Liver (tissue), 9 donors: ENCODE results near the gene RIGI. TPM values are rescaled to one million over a fixed set of nuclear protein-coding genes. Genes with fewer than 3 reads are reported as not detected.

Experiments
- DNase-seq: peaks from one replicate; pipeline ENCODE4 v3.0.0-alpha.2; 2017; ENCODE audit warnings: low spot score
- H3K27ac ChIP-seq, 2 donors: one replicate each; pipeline ENCODE4 v1.7.0; 2013; ENCODE audit warnings: inconsistent platforms in 2 of 2, low read length in 2 of 2, control low read depth in 1 of 2, low read depth in 1 of 2, mild to moderate bottlenecking in 1 of 2
- H3K27me3 ChIP-seq, 4 donors: one replicate each; pipeline versions ENCODE4 v1.6.1 to v1.7.0; 2013; ENCODE audit warnings: low read length in 3 of 4, inconsistent platforms in 1 of 4, mild to moderate bottlenecking in 1 of 4, moderate library complexity in 1 of 4; ENCODE audit not compliant: control insufficient read depth in 4 of 4, insufficient read depth in 4 of 4
- H3K36me3 ChIP-seq, 4 donors: one replicate each; pipeline versions ENCODE4 v1.6.1 to v1.7.0; 2013; ENCODE audit warnings: low read length in 3 of 4, mild to moderate bottlenecking in 3 of 4, low read depth in 1 of 4, moderate library complexity in 1 of 4; ENCODE audit not compliant: control insufficient read depth in 4 of 4, insufficient read depth in 3 of 4
- H3K4me1 ChIP-seq, 4 donors: one replicate each; pipeline versions ENCODE4 v1.6.1 to v1.7.0; 2013; ENCODE audit warnings: low read length in 3 of 4, mild to moderate bottlenecking in 3 of 4, moderate library complexity in 1 of 4; ENCODE audit not compliant: control insufficient read depth in 4 of 4, insufficient read depth in 4 of 4
- H3K4me3 ChIP-seq, 3 donors: one replicate each; pipeline versions ENCODE4 v1.6.1 to v1.7.0; 2013; ENCODE audit warnings: low read length in 3 of 3, control low read depth in 1 of 3, low read depth in 1 of 3, mild to moderate bottlenecking in 1 of 3
- H3K9ac ChIP-seq, 2 donors: one replicate each; pipeline ENCODE4 v1.7.0; 2013; ENCODE audit warnings: low read length in 2 of 2, mild to moderate bottlenecking in 2 of 2, moderate library complexity in 2 of 2, control low read depth in 1 of 2, low read depth in 1 of 2
- H3K9me3 ChIP-seq, 4 donors: one replicate each; pipeline versions ENCODE4 v1.6.1 to v1.7.0; 2013; ENCODE audit warnings: low read length in 3 of 4; ENCODE audit not compliant: control insufficient read depth in 4 of 4
- ATF3 ChIP-seq: IDR thresholded peaks from 2 replicates; pipeline ENCODE4 v1.6.1; 2016; ENCODE audit warnings: antibody characterized with exemption
- CTCF ChIP-seq: fragments of 150-350 bp; IDR thresholded peaks from 2 replicates; pipeline ENCODE4 v1.5.1; 2017; ENCODE audit warnings: improper control_type of control experiment, low read depth, low read length; ENCODE audit not compliant: missing input control
- EGR1 ChIP-seq, 2 donors: IDR thresholded peaks; 2 replicates each; pipeline ENCODE4 v1.6.1; 2016 to 2018; ENCODE audit warnings: antibody characterized with exemption in 2 of 2, low read depth in 2 of 2
- FOXA2 ChIP-seq: IDR thresholded peaks from 2 replicates; pipeline ENCODE4 v1.6.1; 2016; ENCODE audit warnings: antibody characterized with exemption
- GABPA ChIP-seq, 2 donors: IDR thresholded peaks in 1 of 2; conservative IDR thresholded peaks in 1 of 2; 2 replicates each; pipeline ENCODE4 v1.6.1; 2016; ENCODE audit warnings: antibody characterized with exemption in 2 of 2, mild to moderate bottlenecking in 1 of 2, moderate library complexity in 1 of 2
- HNF4A ChIP-seq, 2 donors: conservative IDR thresholded peaks; 2 replicates each; pipeline ENCODE4 v1.6.1; 2016; ENCODE audit warnings: antibody characterized with exemption in 2 of 2, mild to moderate bottlenecking in 2 of 2
- HNF4G ChIP-seq: IDR thresholded peaks from 2 replicates; pipeline ENCODE4 v1.6.1; 2016; ENCODE audit warnings: antibody characterized with exemption
- JUND ChIP-seq, 2 donors: IDR thresholded peaks; 2 replicates each; pipeline ENCODE4 v1.6.1; 2016; ENCODE audit warnings: antibody characterized with exemption in 2 of 2
- MAX ChIP-seq: IDR thresholded peaks from 2 replicates; pipeline ENCODE4 v1.6.1; 2016; ENCODE audit warnings: antibody characterized with exemption
- NR2F2 ChIP-seq: IDR thresholded peaks from 2 replicates; pipeline ENCODE4 v1.6.1; 2016; ENCODE audit warnings: antibody characterized with exemption
- RAD21 ChIP-seq, 2 donors: IDR thresholded peaks; 2 replicates each; pipeline ENCODE4 v1.6.1; 2016; ENCODE audit warnings: antibody characterized with exemption in 2 of 2, mild to moderate bottlenecking in 2 of 2
- REST ChIP-seq: IDR thresholded peaks from 2 replicates; pipeline ENCODE4 v1.6.1; 2016; ENCODE audit warnings: antibody characterized with exemption, mild to moderate bottlenecking
- RXRA ChIP-seq, 2 donors: IDR thresholded peaks; 2 replicates each; pipeline ENCODE4 v1.6.1; 2017 to 2018; ENCODE audit warnings: antibody characterized with exemption in 2 of 2, mild to moderate bottlenecking in 1 of 2
- SP1 ChIP-seq: IDR thresholded peaks from 2 replicates; pipeline ENCODE4 v1.6.1; 2018; ENCODE audit warnings: antibody characterized with exemption, mild to moderate bottlenecking
- TAF1 ChIP-seq: conservative IDR thresholded peaks from 2 replicates; pipeline ENCODE4 v1.6.1; 2016; ENCODE audit warnings: antibody characterized with exemption, mild to moderate bottlenecking
- YY1 ChIP-seq: IDR thresholded peaks from 2 replicates; pipeline ENCODE4 v1.6.1; 2016; ENCODE audit warnings: antibody characterized with exemption, mild to moderate bottlenecking
- ZBTB33 ChIP-seq: IDR thresholded peaks from 2 replicates; pipeline ENCODE4 v1.6.1; 2016; ENCODE audit warnings: antibody characterized with exemption
- WGBS: extraction: QIAGEN DNeasy Blood & Tissue Kit; methylation state at CpG from one replicate; pipeline ENCODE4 v1.1.7; 2013; 5-methylcytosine and 5-hydroxymethylcytosine counted together
- polyA plus RNA-seq, 2 donors: library from polyadenylated mRNA; stranded (reverse) in 1 of 2; unstranded in 1 of 2; fragments of 200-250 nt in 1 of 2; fragments of >200 nt in 1 of 2; fragmentation: Nextera tagmentation in 1 of 2; extraction: Ambion mirVana in 1 of 2; gene quantifications; one replicate each; pipeline versions ENCODE4 v1.2.1 to v1.2.3, GENCODE V29; 2013 to 2015
- total RNA-seq, 2 donors: library from RNA; depleted of rRNA; stranded (reverse); fragments of >200 nt; gene quantifications; one replicate each; pipeline ENCODE4 v1.2.3, GENCODE V29; 2014
- donor health status: healthy.
- donor health status: healthy.
- donor health status: healthy.
- donor health status: healthy.
- donor health status: healthy.

The RIGI gene
- total and polyA plus RNA-seq, 4 donors = 2.6 to 7.4 (median 6.3) TPM

GRCh38 chr9:32501868-32502267 lies 24.1 kb downstream of the RIGI start:
- DNase-seq = no peak
- no peak overlapping the region for H3K9ac ChIP-seq
- no peaks in the 10 kb centered on the region for H3K4me1 ChIP-seq
- TF ChIP-seq HNF4A (conservative IDR thresholded peaks at IDR 0.05) = no peak
- TF ChIP-seq ZBTB33 = no peak
- no peak for TF ChIP-seq FOXA2
- no peak for TF ChIP-seq MAX
- no peak for TF ChIP-seq CTCF
- TF ChIP-seq HNF4G = no peak
- TF ChIP-seq NR2F2 = no peak
- no peak for TF ChIP-seq ATF3
- TF ChIP-seq TAF1 = no peak
- TF ChIP-seq GABPA (IDR thresholded peaks at IDR 0.05 in 1 of 2, conservative IDR thresholded peaks at IDR 0.05 in 1 of 2) = no peak
- TF ChIP-seq SP1 = no peak
- no peak for TF ChIP-seq REST
- TF ChIP-seq RXRA (IDR thresholded peaks at IDR 0.05) = no peak
- no peak for TF ChIP-seq YY1
- no peak for TF ChIP-seq RAD21 (IDR thresholded peaks at IDR 0.05)
- no peak for TF ChIP-seq JUND (IDR thresholded peaks at IDR 0.05)
- 87% methylated on average over 1 of the region's 1 CpG for WGBS
- H3K9me3 ChIP-seq = no peaks in the 10 kb centered on the region
- peaks cover 5 to 22% (median 10%) of the 10 kb centered on the region in 4 donors for H3K36me3 ChIP-seq
- H3K27ac ChIP-seq = no peak overlapping the region
- no peaks in the 10 kb centered on the region for H3K27me3 ChIP-seq
- H3K4me3 ChIP-seq = no peak overlapping the region

- H3K9me3 ChIP-seq = no peaks in the 10 kb centered on the region
- TF ChIP-seq HNF4A (conservative IDR thresholded peaks at IDR 0.05) (no peak), FOXA2 (no peak), CTCF (no peak), RAD21 (IDR thresholded peaks at IDR 0.05) (no peak), HNF4G (no peak), EGR1 (IDR thresholded peaks at IDR 0.05; ENCODE audit: low read depth in 2 of 2) (no peak), RXRA (IDR thresholded peaks at IDR 0.05) (no peak), GABPA (IDR thresholded peaks at IDR 0.05 in 1 of 2, conservative IDR thresholded peaks at IDR 0.05 in 1 of 2) (no peak), SP1 (no peak), ZBTB33 (no peak), TAF1 (no peak)
- peaks cover 8 to 26% (median 14%) of the 10 kb centered on the region in 4 donors for H3K36me3 ChIP-seq
- no peak overlapping the region for H3K4me3 ChIP-seq
- no peaks in the 10 kb centered on the region for H3K27me3 ChIP-seq
- no peaks in the 10 kb centered on the region for H3K4me1 ChIP-seq
- DNase-seq = no peak
- H3K9ac ChIP-seq = no peak overlapping the region
- 94% methylated on average over 2 of the region's 2 CpGs for WGBS
- no peak overlapping the region for H3K27ac ChIP-seq
Observed at GRCh38 chr9:32500768-32501167, 25.2 kb downstream of the RIGI start.
